ENCODE data around the gene MYCN. TPM values are rescaled to one million over a fixed set of nuclear protein-coding genes. Genes with fewer than 3 reads are reported as not detected.
A peak's percentile ranks its signal among the peaks of the same experiment; 100 is the strongest.

Gene MYCN
- total RNA-seq, 1 donor from 2014 or later: not detected

DNA sequence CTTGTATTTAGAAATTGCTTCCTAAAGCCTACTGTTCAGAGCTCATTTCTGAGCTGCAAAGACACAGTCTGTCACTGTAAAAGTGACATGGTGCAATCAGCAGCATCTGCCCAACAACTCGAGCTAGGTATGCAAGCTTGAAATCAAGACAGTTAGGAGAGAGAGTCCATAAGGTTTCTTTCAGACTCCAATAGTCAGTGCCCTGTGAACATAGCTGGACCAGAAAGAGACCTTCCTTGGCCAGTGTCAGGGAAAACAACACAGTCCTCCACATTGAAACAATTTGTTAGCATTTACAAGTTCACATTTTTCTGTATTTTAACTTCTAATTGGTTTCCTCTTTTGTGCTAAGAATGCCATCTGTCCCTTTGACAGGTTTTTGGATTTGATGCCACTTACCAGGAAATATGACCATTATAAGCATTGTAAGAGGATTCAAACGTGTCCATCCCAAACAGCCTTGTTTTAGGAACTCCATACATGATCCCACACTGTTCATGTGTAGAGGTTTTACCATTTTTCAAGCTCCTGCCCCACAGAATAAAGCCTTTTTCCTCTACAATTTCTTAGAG is 8.9 kb upstream of the MYCN start:
- Mint-ChIP-seq H3K4me3 (no peak overlapping the region), H3K27ac (no peak overlapping the region), H3K27me3 (peaks cover 8% of the 10 kb centered on the region), H3K36me3 (ENCODE audit: low read depth) (no peaks in the 10 kb centered on the region), H3K9me3 (no peaks in the 10 kb centered on the region), H3K4me1 (no peaks in the 10 kb centered on the region)
- intact Hi-C loops (cut with micrococcal nuclease): loop anchor here (10.0 kb wide), 1 partner anchor 823 kb away; no protein-coding TSS in a partner anchor
- no peak for DNase-seq

DNA sequence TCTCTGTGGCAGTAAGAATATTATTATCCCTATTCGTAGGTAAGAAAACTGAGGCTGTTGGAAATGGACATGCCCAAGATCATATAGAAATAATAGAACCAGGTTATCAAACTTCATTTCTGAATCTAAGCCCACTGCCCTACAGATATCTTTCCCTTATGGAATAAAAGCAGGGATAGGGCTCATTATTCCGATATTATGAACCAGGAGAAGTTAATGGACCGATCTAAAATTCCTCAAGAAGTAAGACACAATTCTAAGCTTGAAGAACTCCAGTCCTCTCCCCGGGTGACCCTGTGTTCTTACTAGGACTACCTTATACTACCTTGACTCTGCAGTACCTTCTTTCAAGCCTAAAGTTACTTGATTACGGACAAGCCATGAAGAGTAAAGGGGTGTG is 8.4 kb upstream of the MYCN start:
- no peaks in the 10 kb centered on the region for H3K36me3 Mint-ChIP-seq (ENCODE audit: low read depth)
- no peaks in the 10 kb centered on the region for H3K4me1 Mint-ChIP-seq
- intact Hi-C loops (cut with micrococcal nuclease): loop anchor here (10.0 kb wide), 1 partner anchor 823 kb away; no protein-coding TSS in a partner anchor
- H3K27me3 Mint-ChIP-seq: peaks cover 10% of the 10 kb centered on the region
- no peaks in the 10 kb centered on the region for H3K9me3 Mint-ChIP-seq
- no peak overlapping the region for H3K4me3 Mint-ChIP-seq
- DNase-seq: no peak
- H3K27ac Mint-ChIP-seq: no peak overlapping the region

- Mint-ChIP-seq H3K27me3 (peaks cover 15% of the 10 kb centered on the region), H3K4me1 (no peaks in the 10 kb centered on the region), H3K36me3 (ENCODE audit: low read depth) (no peaks in the 10 kb centered on the region), H3K9me3 (no peaks in the 10 kb centered on the region), H3K4me3 (no peak overlapping the region), H3K27ac (no peak overlapping the region)
- no peak for DNase-seq
- intact Hi-C loops (cut with micrococcal nuclease): loop anchor here (10.0 kb wide), 1 partner anchor 822 kb away; no protein-coding TSS in a partner anchor
Observed at GRCh38 chr2:15932394-15933183, 7.8 kb upstream of the MYCN start.

DNA sequence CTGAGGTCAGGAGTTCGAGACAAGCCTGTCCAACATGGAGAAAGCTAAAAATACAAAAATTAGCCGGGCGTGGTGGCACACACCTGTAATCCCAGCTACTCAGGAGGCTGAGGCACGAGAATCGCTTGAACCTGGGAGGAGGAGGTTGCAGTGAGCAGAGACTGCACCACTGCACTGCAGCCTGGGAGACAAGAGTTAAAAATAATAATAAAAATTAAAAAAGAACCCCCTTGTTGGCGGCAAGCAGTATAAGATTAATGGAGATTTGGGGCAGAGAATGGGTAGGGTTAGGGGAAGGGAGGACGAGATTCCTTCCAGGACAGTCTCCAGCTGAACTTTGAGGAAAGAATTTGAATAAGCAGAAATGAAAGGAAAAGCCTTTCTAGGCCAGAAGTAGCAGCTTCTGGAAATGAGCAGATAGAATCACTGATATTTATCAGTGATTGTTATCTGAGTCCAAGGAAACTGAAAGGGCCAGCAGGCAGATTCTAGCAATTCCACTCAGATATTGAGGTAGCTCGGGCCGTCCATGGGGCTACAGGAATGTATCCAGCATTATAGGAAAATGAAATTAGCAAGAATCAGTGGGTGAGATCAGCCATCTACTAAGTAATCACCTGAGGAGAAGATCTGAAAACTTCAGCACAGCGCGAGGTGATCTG is 7.0 kb upstream of the MYCN start:
- no peaks in the 10 kb centered on the region for H3K9me3 Mint-ChIP-seq
- no peaks in the 10 kb centered on the region for H3K36me3 Mint-ChIP-seq (ENCODE audit: low read depth)
- no peak overlapping the region for H3K4me3 Mint-ChIP-seq
- no peak overlapping the region for H3K27ac Mint-ChIP-seq
- intact Hi-C loops (cut with micrococcal nuclease): loop anchor here (10.0 kb wide), 1 partner anchor 821 kb away; no protein-coding TSS in a partner anchor
- peaks cover 21% of the 10 kb centered on the region for H3K27me3 Mint-ChIP-seq
- H3K4me1 Mint-ChIP-seq: no peaks in the 10 kb centered on the region
- no peak for DNase-seq

DNA sequence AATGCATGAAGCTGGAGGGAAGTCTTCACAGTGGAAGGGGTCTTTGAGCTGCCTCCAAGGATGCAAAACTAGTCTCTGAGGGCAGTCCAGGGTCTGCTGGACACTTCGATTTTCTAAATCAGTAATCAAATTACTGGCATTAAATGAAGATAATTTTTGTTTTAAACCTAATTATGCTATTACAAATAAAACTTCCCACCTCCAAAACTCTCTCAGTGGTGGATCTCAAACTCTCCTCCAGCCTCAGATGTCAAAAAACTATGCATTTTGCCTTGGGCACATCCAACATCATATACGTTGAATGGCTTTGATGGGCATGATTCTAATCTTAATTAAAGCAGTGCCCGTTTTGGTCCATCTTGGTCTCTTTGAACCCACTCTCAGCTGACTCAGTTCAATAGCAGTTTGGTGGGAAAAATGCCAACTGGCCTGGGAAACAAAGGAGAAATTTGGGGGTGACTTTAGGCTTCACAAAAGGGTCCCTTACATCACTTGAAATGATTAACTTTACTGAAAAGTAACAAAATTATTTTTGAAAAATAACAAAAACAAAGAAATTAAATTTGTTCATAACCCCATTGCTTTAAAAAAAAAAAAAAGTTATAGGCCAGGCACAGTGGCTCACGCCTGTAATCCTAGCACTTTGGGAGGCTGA is 5.9 kb upstream of the MYCN start:
- Mint-ChIP-seq H3K4me3 (no peak overlapping the region), H3K36me3 (ENCODE audit: low read depth) (no peaks in the 10 kb centered on the region), H3K27ac (no peak overlapping the region), H3K9me3 (no peaks in the 10 kb centered on the region), H3K27me3 (peaks cover 32% of the 10 kb centered on the region), H3K4me1 (no peaks in the 10 kb centered on the region)
- intact Hi-C loops (cut with micrococcal nuclease): loop anchor here (10.0 kb wide), 1 partner anchor 820 kb away; no protein-coding TSS in a partner anchor
- no peak for DNase-seq

DNA sequence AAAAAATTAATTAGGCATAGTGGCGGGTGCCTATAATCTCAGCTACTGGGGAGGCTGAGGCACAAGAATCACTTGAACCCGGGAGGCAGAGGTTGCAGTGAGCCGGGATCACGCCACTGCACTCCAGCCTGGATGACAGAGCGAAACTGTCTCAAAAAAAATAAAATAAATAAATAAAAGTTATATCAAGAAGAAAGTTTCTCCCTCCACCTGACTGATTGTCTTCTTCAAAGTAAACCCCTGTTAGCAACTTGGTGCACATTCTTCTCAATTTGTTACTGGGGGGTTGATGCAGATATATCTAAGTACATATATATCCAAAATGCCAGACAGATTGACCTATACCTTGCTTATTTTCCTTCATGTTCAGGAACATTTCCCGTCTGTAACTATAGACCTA is 5.2 kb upstream of the MYCN start:
- DNase-seq: no peak
- H3K4me3 Mint-ChIP-seq: no peak overlapping the region
- intact Hi-C loops (cut with micrococcal nuclease): loop anchor here (10.0 kb wide), 1 partner anchor 820 kb away; no protein-coding TSS in a partner anchor
- no peaks in the 10 kb centered on the region for H3K4me1 Mint-ChIP-seq
- no peak overlapping the region for H3K27ac Mint-ChIP-seq
- no peaks in the 10 kb centered on the region for H3K36me3 Mint-ChIP-seq (ENCODE audit: low read depth)
- H3K9me3 Mint-ChIP-seq: no peaks in the 10 kb centered on the region
- H3K27me3 Mint-ChIP-seq: peaks cover 38% of the 10 kb centered on the region

GRCh38 chr2:15935675-15936074 is 4.7 kb upstream of the MYCN start:
- H3K4me3 Mint-ChIP-seq: no peak overlapping the region
- peaks cover 38% of the 10 kb centered on the region for H3K27me3 Mint-ChIP-seq
- intact Hi-C loops (cut with micrococcal nuclease): loop anchor here (10.0 kb wide), 1 partner anchor 819 kb away; no protein-coding TSS in a partner anchor
- no peak for DNase-seq
- H3K36me3 Mint-ChIP-seq (ENCODE audit: low read depth): no peaks in the 10 kb centered on the region
- no peak overlapping the region for H3K27ac Mint-ChIP-seq
- H3K4me1 Mint-ChIP-seq: no peaks in the 10 kb centered on the region
- no peaks in the 10 kb centered on the region for H3K9me3 Mint-ChIP-seq

GRCh38 chr2:15936277-15937104 is 3.9 kb upstream of the MYCN start:
- no peaks in the 10 kb centered on the region for H3K9me3 Mint-ChIP-seq
- no peak overlapping the region for H3K27ac Mint-ChIP-seq
- no peaks in the 10 kb centered on the region for H3K36me3 Mint-ChIP-seq (ENCODE audit: low read depth)
- H3K4me3 Mint-ChIP-seq: no peak overlapping the region
- peaks cover 2% of the 10 kb centered on the region for H3K4me1 Mint-ChIP-seq
- peaks cover 43% of the 10 kb centered on the region for H3K27me3 Mint-ChIP-seq
- DNase-seq: no peak
- intact Hi-C loops (cut with micrococcal nuclease): loop anchor here (10.0 kb wide), 1 partner anchor 818 kb away; no protein-coding TSS in a partner anchor

- H3K27me3 Mint-ChIP-seq: peaks cover 43% of the 10 kb centered on the region
- no peak overlapping the region for H3K27ac Mint-ChIP-seq
- H3K36me3 Mint-ChIP-seq (ENCODE audit: low read depth): no peaks in the 10 kb centered on the region
- H3K4me3 Mint-ChIP-seq: no peak overlapping the region
- DNase-seq: no peak
- H3K9me3 Mint-ChIP-seq: no peaks in the 10 kb centered on the region
- peaks cover 2% of the 10 kb centered on the region for H3K4me1 Mint-ChIP-seq
- intact Hi-C loops (cut with micrococcal nuclease): loop anchor here (10.0 kb wide), 1 partner anchor 818 kb away; no protein-coding TSS in a partner anchor
Observed at GRCh38 chr2:15937105-15937881, 3.1 kb upstream of the MYCN start.

GRCh38 chr2:15937882-15938802 is 2.2 kb upstream of the MYCN start:
- H3K36me3 Mint-ChIP-seq (ENCODE audit: low read depth): no peaks in the 10 kb centered on the region
- H3K4me1 Mint-ChIP-seq: peaks cover 2% of the 10 kb centered on the region
- DNase-seq: no peak
- no peaks in the 10 kb centered on the region for H3K9me3 Mint-ChIP-seq
- H3K27me3 Mint-ChIP-seq: peaks cover 48% of the 10 kb centered on the region
- no peak overlapping the region for H3K4me3 Mint-ChIP-seq
- intact Hi-C loops (cut with micrococcal nuclease): loop anchor here (2.0 to 10.0 kb wide), 2 partner anchors 345 to 817 kb away; no protein-coding TSS in a partner anchor
- H3K27ac Mint-ChIP-seq: no peak overlapping the region

- no peak overlapping the region for H3K27ac Mint-ChIP-seq
- H3K9me3 Mint-ChIP-seq: no peaks in the 10 kb centered on the region
- peak overlapping the region; percentile 19 for H3K4me3 Mint-ChIP-seq
- H3K4me1 Mint-ChIP-seq: peaks cover 2% of the 10 kb centered on the region
- no peaks in the 10 kb centered on the region for H3K36me3 Mint-ChIP-seq (ENCODE audit: low read depth)
- no peak for DNase-seq
- peaks cover 56% of the 10 kb centered on the region for H3K27me3 Mint-ChIP-seq
- intact Hi-C loops (cut with micrococcal nuclease): loop anchor here (1.0 to 10.0 kb wide), 3 partner anchors 344 to 816 kb away; no protein-coding TSS in a partner anchor
Observed at GRCh38 chr2:15938803-15939555, 1.4 kb upstream of the MYCN start.

All from activated CD4-positive, alpha-beta T cell treated with anti-CD3 and anti-CD28 coated beads, Interleukin-2, amount 10 ng/mL, durations not matched to agents 24 days and 14 days (primary cell).